Sigmoid colon (tissue), 4 donors: ENCODE measurements around the gene PUDP.

Experiments used
- POLR2A ChIP-seq, 2 donors: fragments of 450-650 bp; IDR thresholded peaks; one replicate each; pipeline ENCODE4 v1.6.1; 2016; ENCODE audit warnings: antibody characterized with exemption in 2 of 2, mild to moderate bottlenecking in 2 of 2, moderate library complexity in 2 of 2
- POLR2AphosphoS5 ChIP-seq, 4 donors: sonication (generic); formaldehyde crosslinking; IDR thresholded peaks; one replicate each; pipeline ENCODE4 v1.6.1; 2017; ENCODE audit warnings: antibody characterized with exemption in 4 of 4
- TF ChIP-seq, protein P1 (sequence below), 4 experiments: fragments of 450-650 bp in 3 of 4; fragments of 200-600 bp in 1 of 4; IDR thresholded peaks; one replicate each; pipeline ENCODE4 v1.5.1; 2016 to 2019; ENCODE audit warnings: antibody characterized with exemption in 4 of 4, mild to moderate bottlenecking in 3 of 4, moderate library complexity in 2 of 4

DNA sequence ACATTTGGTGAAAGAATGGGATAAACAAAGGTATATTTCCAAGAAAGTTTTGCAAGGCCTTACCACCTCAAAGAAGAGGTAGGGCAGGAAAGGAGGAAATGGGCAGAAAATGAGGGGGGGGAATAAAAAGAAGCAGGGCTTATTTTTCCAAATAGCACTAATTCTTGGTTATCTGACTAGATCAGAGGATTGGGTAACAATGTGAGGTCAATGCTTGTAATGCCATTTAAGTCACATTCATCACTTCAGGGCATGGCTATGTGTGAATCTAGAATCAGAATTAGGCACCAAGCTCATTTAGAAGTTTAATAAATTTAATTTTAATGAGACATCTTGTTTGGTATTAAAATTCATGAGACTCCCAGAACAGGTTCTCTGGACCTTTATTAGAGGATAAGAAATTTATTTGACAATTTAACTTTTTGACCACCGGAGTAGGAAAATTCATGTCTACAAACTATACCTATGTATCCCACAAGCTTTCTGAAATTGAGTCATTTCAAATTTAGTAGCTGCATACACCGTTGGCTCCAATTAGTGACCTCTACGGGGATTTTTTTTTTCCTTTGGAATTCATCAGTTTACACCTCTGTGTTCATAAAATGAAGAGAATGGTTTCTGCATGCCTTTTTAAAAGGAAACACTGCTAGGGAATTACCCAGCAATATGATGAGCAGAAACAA is 1.8 kb downstream of the PUDP start:
- TF ChIP-seq POLR2A (IDR thresholded peaks at IDR 0.05) = no peak
- TF ChIP-seq, protein P1, sequence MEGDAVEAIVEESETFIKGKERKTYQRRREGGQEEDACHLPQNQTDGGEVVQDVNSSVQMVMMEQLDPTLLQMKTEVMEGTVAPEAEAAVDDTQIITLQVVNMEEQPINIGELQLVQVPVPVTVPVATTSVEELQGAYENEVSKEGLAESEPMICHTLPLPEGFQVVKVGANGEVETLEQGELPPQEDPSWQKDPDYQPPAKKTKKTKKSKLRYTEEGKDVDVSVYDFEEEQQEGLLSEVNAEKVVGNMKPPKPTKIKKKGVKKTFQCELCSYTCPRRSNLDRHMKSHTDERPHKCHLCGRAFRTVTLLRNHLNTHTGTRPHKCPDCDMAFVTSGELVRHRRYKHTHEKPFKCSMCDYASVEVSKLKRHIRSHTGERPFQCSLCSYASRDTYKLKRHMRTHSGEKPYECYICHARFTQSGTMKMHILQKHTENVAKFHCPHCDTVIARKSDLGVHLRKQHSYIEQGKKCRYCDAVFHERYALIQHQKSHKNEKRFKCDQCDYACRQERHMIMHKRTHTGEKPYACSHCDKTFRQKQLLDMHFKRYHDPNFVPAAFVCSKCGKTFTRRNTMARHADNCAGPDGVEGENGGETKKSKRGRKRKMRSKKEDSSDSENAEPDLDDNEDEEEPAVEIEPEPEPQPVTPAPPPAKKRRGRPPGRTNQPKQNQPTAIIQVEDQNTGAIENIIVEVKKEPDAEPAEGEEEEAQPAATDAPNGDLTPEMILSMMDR (IDR thresholded peaks at IDR 0.05) = no peak
- TF ChIP-seq POLR2AphosphoS5 (IDR thresholded peaks at IDR 0.05) = no peak
